Ishikawa (cell line): ENCODE measurements around the gene MIEF2.

Experiments used
- CEBPB ChIP-seq: IDR thresholded peaks from 2 replicates; pipeline ENCODE4 v1.6.1; 2012
- CREB1 ChIP-seq: IDR thresholded peaks from 2 replicates; pipeline ENCODE4 v1.6.1; 2012; ENCODE audit warnings: low read depth
- EGR1 ChIP-seq: IDR thresholded peaks from 2 replicates; pipeline ENCODE4 v1.6.1; 2012
- EP300 ChIP-seq: IDR thresholded peaks from 2 replicates; pipeline ENCODE4 v1.6.1; 2012; ENCODE audit warnings: borderline replicate concordance
- FOXM1 ChIP-seq: IDR thresholded peaks from 2 replicates; pipeline ENCODE4 v1.6.1; 2012; ENCODE audit warnings: low read depth, borderline replicate concordance
- NFIC ChIP-seq: IDR thresholded peaks from 2 replicates; pipeline ENCODE4 v1.6.1; 2012
- RAD21 ChIP-seq: IDR thresholded peaks from 2 replicates; pipeline ENCODE4 v1.6.1; 2012; ENCODE audit warnings: low read depth
- REST ChIP-seq: IDR thresholded peaks from 2 replicates; pipeline ENCODE4 v1.6.1; 2012; ENCODE audit warnings: low read depth, mild to moderate bottlenecking
- TAF1 ChIP-seq: IDR thresholded peaks from 2 replicates; pipeline ENCODE4 v1.6.1; 2012; ENCODE audit warnings: low read depth, mild to moderate bottlenecking
- TCF12 ChIP-seq: IDR thresholded peaks from 2 replicates; pipeline ENCODE4 v1.6.1; 2012; ENCODE audit warnings: low read depth
- TEAD4 ChIP-seq: IDR thresholded peaks from 2 replicates; pipeline ENCODE4 v1.6.1; 2012
- USF1 ChIP-seq: IDR thresholded peaks from 2 replicates; pipeline ENCODE4 v1.6.1; 2012
- YY1 ChIP-seq: IDR thresholded peaks from 2 replicates; pipeline ENCODE4 v1.6.1; 2012; ENCODE audit warnings: low read depth
- ZBTB7A ChIP-seq: IDR thresholded peaks from 2 replicates; pipeline ENCODE4 v1.6.1; 2012; ENCODE audit warnings: low read depth
- TF ChIP-seq, protein P1 (sequence below): IDR thresholded peaks from 2 replicates; pipeline ENCODE4 v1.6.1; 2012

Gene MIEF2

GRCh38 chr17:18262111-18262510, 1.6 kb downstream of the MIEF2 start:
- TF ChIP-seq USF1 (no peak), REST (no peak), TAF1 (no peak), FOXM1 (no peak), RAD21 (no peak), TCF12 (no peak), EP300 (no peak), CEBPB (no peak), TEAD4 (no peak), NFIC (no peak)
- TF ChIP-seq, protein P1, sequence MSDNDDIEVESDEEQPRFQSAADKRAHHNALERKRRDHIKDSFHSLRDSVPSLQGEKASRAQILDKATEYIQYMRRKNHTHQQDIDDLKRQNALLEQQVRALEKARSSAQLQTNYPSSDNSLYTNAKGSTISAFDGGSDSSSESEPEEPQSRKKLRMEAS: no peak

GRCh38 chr17:18262641-18263040, 2.2 kb downstream of the MIEF2 start:
- TF ChIP-seq EP300: no peak
- no peak for TF ChIP-seq ZBTB7A
- no peak for TF ChIP-seq TCF12
- TF ChIP-seq CREB1: no peak
- no peak for TF ChIP-seq REST
- no peak for TF ChIP-seq CEBPB
- no peak for TF ChIP-seq TEAD4
- no peak for TF ChIP-seq FOXM1
- no peak for TF ChIP-seq NFIC
- no peak for TF ChIP-seq YY1
- TF ChIP-seq TAF1: no peak
- TF ChIP-seq EGR1: no peak
- no peak for TF ChIP-seq USF1
- TF ChIP-seq RAD21: no peak
- TF ChIP-seq, protein P1: no peak

GRCh38 chr17:18263885-18264682, 3.6 kb downstream of the MIEF2 start:
- TF ChIP-seq TCF12 (no peak), ZBTB7A (no peak), TEAD4 (no peak), EGR1 (no peak), TAF1 (no peak), CEBPB (no peak), YY1 (no peak), REST (no peak), CREB1 (no peak), USF1 (no peak), NFIC (no peak), FOXM1 (no peak), RAD21 (no peak), EP300 (no peak)
- TF ChIP-seq, protein P1: no peak
